GM18508 (cell line): ENCODE data around the gene TMED3.
"Not testable (repeated sequence)": the region's sequence is repeated elsewhere in the genome, so short reads cannot be mapped to it uniquely, and the experiment has no call there.

ENCODE experiments used
- ATAC-seq: cut with Tn5 transposase; IDR thresholded peaks from one replicate; pipeline ENCODE4 v1.9.1; 2021; ENCODE audit warnings: moderate number of reproducible peaks; ENCODE audit not compliant: insufficient read depth, unreplicated experiment

TMED3 gene

GRCh38 chr15:79315623-79316328 lies 4.9 kb downstream of the TMED3 start:
- no peak for ATAC-seq

GRCh38 chr15:79316864-79317263 lies 6.0 kb downstream of the TMED3 start:
- ATAC-seq = no peak

- ATAC-seq = not testable (repeated sequence)
Observed at GRCh38 chr15:79319973-79320372, 9.1 kb downstream of the TMED3 start.

- ATAC-seq = no peak
Observed at GRCh38 chr15:79321876-79322275, 11.0 kb downstream of the TMED3 start.

GRCh38 chr15:79322306-79322705 lies 11.4 kb downstream of the TMED3 start:
- no peak for ATAC-seq

- ATAC-seq = no peak
Observed at GRCh38 chr15:79322945-79323344, 12.0 kb downstream of the TMED3 start.

GRCh38 chr15:79329171-79329611 lies 18.3 kb downstream of the TMED3 start:
- ATAC-seq = no peak

GRCh38 chr15:79332824-79333510 lies 22.1 kb downstream of the TMED3 start:
- ATAC-seq = no peak

GRCh38 chr15:79337591-79337990 lies 26.7 kb downstream of the TMED3 start:
- ATAC-seq = no peak

- no peak for ATAC-seq
Observed at GRCh38 chr15:79339588-79340314, 28.8 kb downstream of the TMED3 start.

GRCh38 chr15:79340315-79340602 lies 29.3 kb downstream of the TMED3 start:
- no peak for ATAC-seq

GRCh38 chr15:79341396-79341795 lies 30.5 kb downstream of the TMED3 start:
- ATAC-seq = no peak

- no peak for ATAC-seq
Observed at GRCh38 chr15:79349525-79349924, 38.6 kb downstream of the TMED3 start.

- no peak for ATAC-seq
Observed at GRCh38 chr15:79352206-79352605, 41.3 kb downstream of the TMED3 start.

- ATAC-seq = no peak
Observed at GRCh38 chr15:79357566-79357965, 46.7 kb downstream of the TMED3 start.

GRCh38 chr15:79358069-79358468 lies 47.2 kb downstream of the TMED3 start:
- ATAC-seq = no peak

- no peak for ATAC-seq
Observed at GRCh38 chr15:79364571-79365240, 53.8 kb downstream of the TMED3 start.

GRCh38 chr15:79365765-79366164 lies 54.9 kb downstream of the TMED3 start:
- no peak for ATAC-seq

- ATAC-seq = no peak
Observed at GRCh38 chr15:79366691-79367090, 55.8 kb downstream of the TMED3 start.

GRCh38 chr15:79370716-79371115 lies 59.8 kb downstream of the TMED3 start:
- no peak for ATAC-seq

GRCh38 chr15:79371591-79371990 lies 60.7 kb downstream of the TMED3 start:
- no peak for ATAC-seq
